ENCODE data around the gene FN3KRP.

FN3KRP gene

DNA sequence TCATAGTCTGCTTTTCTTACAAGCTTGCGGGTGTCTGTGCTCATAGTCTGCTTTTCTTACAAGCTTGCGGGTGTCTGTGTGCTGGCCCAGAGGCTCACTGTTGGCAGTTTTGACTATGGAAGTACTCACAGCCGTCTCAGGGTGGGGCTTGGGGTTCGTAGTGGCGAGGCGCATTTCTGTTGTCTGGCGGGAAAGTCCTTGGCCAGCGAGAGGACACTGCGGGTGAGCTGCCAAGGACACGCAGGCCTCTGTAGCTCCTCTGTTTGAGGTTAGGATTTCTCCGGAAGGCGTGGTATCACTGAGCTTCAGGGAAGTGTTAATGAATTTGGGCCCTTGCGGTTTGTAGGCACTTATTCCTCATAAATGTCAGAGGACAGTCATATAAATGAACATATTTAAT lies 48.9 kb downstream of the FN3KRP start:
- no peaks in the 10 kb centered on the region for H3F3A ChIP-seq (ENCODE audit: insufficient read depth, low read length)
- no peaks in the 10 kb centered on the region for H3K9me3 ChIP-seq (ENCODE audit: low read length)
- H3K36me3 ChIP-seq (ENCODE audit: insufficient read depth, low read length), result peaks cover 59% of the 10 kb centered on the region
- H3K4me1 ChIP-seq (ENCODE audit: insufficient read depth, low read length, severe bottlenecking), result no peaks in the 10 kb centered on the region
- no peak overlapping the region for H3K4me2 ChIP-seq (ENCODE audit: low read length)
- no peak overlapping the region for H2AFZ ChIP-seq (ENCODE audit: low read length)
- no peaks in the 10 kb centered on the region for H4K20me1 ChIP-seq (ENCODE audit: insufficient read depth, low read length)
- no peaks in the 10 kb centered on the region for H3K9me2 ChIP-seq (ENCODE audit: low read depth, low read length)
- H3K27ac ChIP-seq (ENCODE audit: low read depth, low read length, poor library complexity, severe bottlenecking), result no peak overlapping the region
- H3K9ac ChIP-seq (ENCODE audit: low read length), result no peak overlapping the region
- TF ChIP-seq, protein P1, sequence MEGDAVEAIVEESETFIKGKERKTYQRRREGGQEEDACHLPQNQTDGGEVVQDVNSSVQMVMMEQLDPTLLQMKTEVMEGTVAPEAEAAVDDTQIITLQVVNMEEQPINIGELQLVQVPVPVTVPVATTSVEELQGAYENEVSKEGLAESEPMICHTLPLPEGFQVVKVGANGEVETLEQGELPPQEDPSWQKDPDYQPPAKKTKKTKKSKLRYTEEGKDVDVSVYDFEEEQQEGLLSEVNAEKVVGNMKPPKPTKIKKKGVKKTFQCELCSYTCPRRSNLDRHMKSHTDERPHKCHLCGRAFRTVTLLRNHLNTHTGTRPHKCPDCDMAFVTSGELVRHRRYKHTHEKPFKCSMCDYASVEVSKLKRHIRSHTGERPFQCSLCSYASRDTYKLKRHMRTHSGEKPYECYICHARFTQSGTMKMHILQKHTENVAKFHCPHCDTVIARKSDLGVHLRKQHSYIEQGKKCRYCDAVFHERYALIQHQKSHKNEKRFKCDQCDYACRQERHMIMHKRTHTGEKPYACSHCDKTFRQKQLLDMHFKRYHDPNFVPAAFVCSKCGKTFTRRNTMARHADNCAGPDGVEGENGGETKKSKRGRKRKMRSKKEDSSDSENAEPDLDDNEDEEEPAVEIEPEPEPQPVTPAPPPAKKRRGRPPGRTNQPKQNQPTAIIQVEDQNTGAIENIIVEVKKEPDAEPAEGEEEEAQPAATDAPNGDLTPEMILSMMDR (IDR thresholded peaks at IDR 0.05; ENCODE audit: low read length), result no peak
- no peak for TF ChIP-seq EZH2 (IDR thresholded peaks at IDR 0.05; ENCODE audit: borderline replicate concordance, low read length)
- H3K4me3 ChIP-seq (ENCODE audit: low read depth, low read length, poor library complexity, severe bottlenecking), result no peak overlapping the region
- no peaks in the 10 kb centered on the region for H3K27me3 ChIP-seq (ENCODE audit: insufficient read depth, low read length)
- peaks cover 3% of the 10 kb centered on the region; the same call in 1 of the 2 replicates for H3K79me2 ChIP-seq (ENCODE audit: insufficient read depth, low read length)

DNA sequence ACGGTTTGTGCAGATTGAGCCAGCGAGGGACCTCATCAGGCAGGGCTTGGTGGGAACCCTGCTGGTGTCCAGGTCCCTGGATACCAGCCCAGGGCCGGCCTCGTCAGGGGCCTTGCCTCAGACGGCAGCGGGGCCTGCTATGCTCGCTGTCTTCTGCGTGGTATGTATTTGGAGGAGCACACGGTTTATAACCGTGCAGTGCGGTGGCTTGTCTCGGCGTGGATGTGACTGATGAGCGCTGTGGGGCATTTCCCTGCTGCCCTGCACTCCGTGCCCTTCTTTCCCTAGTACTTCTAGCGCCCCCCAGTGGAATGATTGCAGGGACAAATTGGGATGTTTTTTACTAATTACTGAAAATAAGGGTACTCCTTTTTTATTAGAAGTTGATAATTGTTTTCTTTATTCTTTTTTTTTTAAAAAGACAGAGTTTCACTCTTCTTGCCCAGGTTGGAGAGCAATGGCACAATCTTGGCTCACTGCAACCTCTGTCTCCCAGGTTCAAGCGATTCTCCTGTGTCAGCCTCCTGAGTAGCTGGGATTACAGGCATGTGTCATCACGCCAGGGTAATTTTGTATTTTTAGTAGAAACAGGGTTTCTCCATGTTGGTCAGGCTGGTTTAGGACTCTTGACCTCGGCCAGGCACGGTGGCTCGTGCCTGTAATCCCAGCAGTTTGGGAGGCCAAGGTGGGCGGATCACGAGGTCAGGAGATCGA lies 50.7 kb downstream of the FN3KRP start:
- H3K9me2 ChIP-seq (ENCODE audit: low read depth, low read length), result no peaks in the 10 kb centered on the region
- no peak overlapping the region for H3K4me3 ChIP-seq (ENCODE audit: low read depth, low read length, poor library complexity, severe bottlenecking)
- no peaks in the 10 kb centered on the region for H3K79me2 ChIP-seq (ENCODE audit: insufficient read depth, low read length)
- H3K9me3 ChIP-seq (ENCODE audit: low read length), result no peaks in the 10 kb centered on the region
- no peaks in the 10 kb centered on the region for H4K20me1 ChIP-seq (ENCODE audit: insufficient read depth, low read length)
- peaks cover 53% of the 10 kb centered on the region for H3K36me3 ChIP-seq (ENCODE audit: insufficient read depth, low read length)
- H3K4me2 ChIP-seq (ENCODE audit: low read length), result no peak overlapping the region
- no peak overlapping the region for H2AFZ ChIP-seq (ENCODE audit: low read length)
- H3K27me3 ChIP-seq (ENCODE audit: insufficient read depth, low read length), result no peaks in the 10 kb centered on the region
- no peak overlapping the region for H3K27ac ChIP-seq (ENCODE audit: low read depth, low read length, poor library complexity, severe bottlenecking)
- H3K4me1 ChIP-seq (ENCODE audit: insufficient read depth, low read length, severe bottlenecking), result no peaks in the 10 kb centered on the region
- TF ChIP-seq, protein P1 (IDR thresholded peaks at IDR 0.05; ENCODE audit: low read length), result peak; percentile 71
- TF ChIP-seq EZH2 (IDR thresholded peaks at IDR 0.05; ENCODE audit: borderline replicate concordance, low read length), result no peak
- H3K9ac ChIP-seq (ENCODE audit: low read length), result no peak overlapping the region
- H3F3A ChIP-seq (ENCODE audit: insufficient read depth, low read length), result no peaks in the 10 kb centered on the region

DNA sequence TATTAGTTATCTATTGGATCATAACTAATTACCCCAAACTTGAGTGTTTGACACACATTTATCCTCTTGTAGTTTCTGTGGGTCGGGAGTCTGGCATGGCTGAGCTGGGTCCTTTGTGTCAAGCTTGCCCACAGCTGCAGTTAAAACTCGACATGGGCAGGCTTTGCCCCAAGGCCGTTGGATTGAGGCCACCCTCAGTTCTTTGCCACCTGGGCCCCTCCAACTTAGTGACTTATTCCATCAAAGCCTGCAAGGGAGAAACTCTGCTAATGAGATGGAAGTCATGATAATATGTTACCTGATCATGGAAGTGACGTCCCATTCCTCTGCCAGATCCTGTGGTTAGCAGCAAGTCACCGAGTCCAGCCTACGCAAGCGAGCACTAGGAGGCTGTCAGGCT lies 52.5 kb downstream of the FN3KRP start:
- peaks cover 53% of the 10 kb centered on the region for H3K36me3 ChIP-seq (ENCODE audit: insufficient read depth, low read length)
- H4K20me1 ChIP-seq (ENCODE audit: insufficient read depth, low read length), result no peaks in the 10 kb centered on the region
- TF ChIP-seq EZH2 (IDR thresholded peaks at IDR 0.05; ENCODE audit: borderline replicate concordance, low read length), result no peak
- TF ChIP-seq, protein P1 (IDR thresholded peaks at IDR 0.05; ENCODE audit: low read length), result no peak

More for the DNA sequence above, 52.5 kb downstream of the FN3KRP start:
- no peaks in the 10 kb centered on the region for H3K4me1 ChIP-seq (ENCODE audit: insufficient read depth, low read length, severe bottlenecking)
- no peaks in the 10 kb centered on the region for H3K27me3 ChIP-seq (ENCODE audit: insufficient read depth, low read length)
- H3K4me2 ChIP-seq (ENCODE audit: low read length), result no peak overlapping the region
- H3K79me2 ChIP-seq (ENCODE audit: insufficient read depth, low read length), result no peaks in the 10 kb centered on the region
- no peaks in the 10 kb centered on the region for H3F3A ChIP-seq (ENCODE audit: insufficient read depth, low read length)
- no peaks in the 10 kb centered on the region for H3K9me2 ChIP-seq (ENCODE audit: low read depth, low read length)
- no peaks in the 10 kb centered on the region for H3K9me3 ChIP-seq (ENCODE audit: low read length)
- no peak overlapping the region for H3K4me3 ChIP-seq (ENCODE audit: low read depth, low read length, poor library complexity, severe bottlenecking)
- H3K9ac ChIP-seq (ENCODE audit: low read length), result no peak overlapping the region
- no peak overlapping the region for H3K27ac ChIP-seq (ENCODE audit: low read depth, low read length, poor library complexity, severe bottlenecking)
- no peak overlapping the region for H2AFZ ChIP-seq (ENCODE audit: low read length)
